Parathyroid adenoma (tissue), 2 donors: ENCODE results near the gene PRUNE1.

Source experiments
- H2AFZ ChIP-seq: fragments of 300-600 bp; sonication (generic); one replicate; pipeline ENCODE4 v1.7.0; 2017; ENCODE audit warnings: antibody characterized with exemption, mild to moderate bottlenecking
- H3K27ac ChIP-seq: fragments of 300-600 bp; sonication (generic); one replicate; pipeline ENCODE4 v1.7.0; 2017
- H3K27me3 ChIP-seq: fragments of 300-600 bp; sonication (generic); one replicate; pipeline ENCODE4 v1.7.0; 2017; ENCODE audit warnings: low read length; ENCODE audit not compliant: control insufficient read depth, insufficient read depth
- H3K36me3 ChIP-seq: fragments of 300-600 bp; sonication (generic); one replicate; pipeline ENCODE4 v1.7.0; 2017; ENCODE audit warnings: low read length; ENCODE audit not compliant: control insufficient read depth, insufficient read depth
- H3K4me1 ChIP-seq: fragments of 300-600 bp; sonication (generic); one replicate; pipeline ENCODE4 v1.7.0; 2017; ENCODE audit warnings: control low read depth
- H3K4me2 ChIP-seq: fragments of 300-600 bp; sonication (generic); one replicate; pipeline ENCODE4 v1.7.0; 2017; ENCODE audit warnings: low read length
- H3K4me3 ChIP-seq: fragments of 300-600 bp; sonication (generic); one replicate; pipeline ENCODE4 v1.7.0; 2017; ENCODE audit warnings: low read depth, low read length
- H3K79me2 ChIP-seq: fragments of 300-600 bp; sonication (generic); one replicate; pipeline ENCODE4 v1.7.0; 2017; ENCODE audit warnings: control low read depth
- H3K9ac ChIP-seq: fragments of 300-600 bp; sonication (generic); one replicate; pipeline ENCODE4 v1.7.0; 2017; ENCODE audit warnings: mild to moderate bottlenecking
- H3K9me3 ChIP-seq: fragments of 300-600 bp; sonication (generic); one replicate; pipeline ENCODE4 v1.7.0; 2017; ENCODE audit warnings: low read length; ENCODE audit not compliant: control insufficient read depth
- CTCF ChIP-seq: fragments of 300-600 bp; sonication (generic); IDR thresholded peaks from one replicate; pipeline ENCODE4 v1.7.0; 2017; ENCODE audit warnings: antibody characterized with exemption, mild to moderate bottlenecking
- donor health status: primary hyperparathyroidism.

The PRUNE1 gene

GRCh38 chr1:150985179-150985825 is 22.9 kb upstream of the PRUNE1 start:
- Histone ChIP-seq H3K4me1 (peaks cover 20% of the 10 kb centered on the region), H2AFZ (no peak overlapping the region), H3K4me3 (no peak overlapping the region), H3K79me2 (no peaks in the 10 kb centered on the region), H3K9ac (no peak overlapping the region), H3K27ac (no peak overlapping the region), H3K27me3 (no peaks in the 10 kb centered on the region), H3K4me2 (no peak overlapping the region), H3K36me3 (no peaks in the 10 kb centered on the region), H3K9me3 (no peaks in the 10 kb centered on the region)
- no peak for TF ChIP-seq CTCF

GRCh38 chr1:150987924-150988323 is 20.3 kb upstream of the PRUNE1 start:
- Histone ChIP-seq H3K4me2 (peak overlapping the region; percentile 0), H3K9me3 (no peaks in the 10 kb centered on the region), H2AFZ (peak overlapping the region; percentile 38), H3K27me3 (no peaks in the 10 kb centered on the region), H3K4me1 (peaks cover 10% of the 10 kb centered on the region), H3K9ac (no peak overlapping the region), H3K36me3 (no peaks in the 10 kb centered on the region), H3K4me3 (no peak overlapping the region), H3K27ac (peak overlapping the region; percentile 29), H3K79me2 (no peaks in the 10 kb centered on the region)
- no peak for TF ChIP-seq CTCF

GRCh38 chr1:150992626-150993025 is 15.6 kb upstream of the PRUNE1 start:
- Histone ChIP-seq H3K27me3 (no peaks in the 10 kb centered on the region), H3K4me2 (no peak overlapping the region), H3K4me3 (no peak overlapping the region), H3K36me3 (no peaks in the 10 kb centered on the region), H2AFZ (no peak overlapping the region), H3K27ac (no peak overlapping the region), H3K79me2 (no peaks in the 10 kb centered on the region), H3K9ac (no peak overlapping the region), H3K9me3 (no peaks in the 10 kb centered on the region), H3K4me1 (peaks cover 7% of the 10 kb centered on the region)
- TF ChIP-seq CTCF: no peak

- H2AFZ ChIP-seq: no peak overlapping the region
- no peak overlapping the region for H3K4me3 ChIP-seq
- no peaks in the 10 kb centered on the region for H3K9me3 ChIP-seq
- H3K4me2 ChIP-seq: no peak overlapping the region
- H3K79me2 ChIP-seq: no peaks in the 10 kb centered on the region
- H3K9ac ChIP-seq: no peak overlapping the region
- no peak overlapping the region for H3K27ac ChIP-seq
- no peaks in the 10 kb centered on the region for H3K27me3 ChIP-seq
- no peaks in the 10 kb centered on the region for H3K4me1 ChIP-seq
- no peak for TF ChIP-seq CTCF
- no peaks in the 10 kb centered on the region for H3K36me3 ChIP-seq
Measured at GRCh38 chr1:150994248-150994647, 14.0 kb upstream of the PRUNE1 start.

GRCh38 chr1:150995460-150995859 is 12.8 kb upstream of the PRUNE1 start:
- Histone ChIP-seq H3K27me3 (no peaks in the 10 kb centered on the region), H3K9ac (no peak overlapping the region), H3K27ac (no peak overlapping the region), H3K79me2 (no peaks in the 10 kb centered on the region), H3K4me3 (no peak overlapping the region), H3K4me2 (no peak overlapping the region), H3K9me3 (no peaks in the 10 kb centered on the region), H3K4me1 (no peaks in the 10 kb centered on the region), H2AFZ (no peak overlapping the region), H3K36me3 (no peaks in the 10 kb centered on the region)
- TF ChIP-seq CTCF: no peak
